Pancreas (tissue), 10 donors: ENCODE results near the gene UBAC2. TPM values are rescaled to one million over a fixed set of nuclear protein-coding genes. Genes with fewer than 3 reads are reported as not detected.

Experiments
- ATAC-seq, 4 donors: fragments of 200-7000 bp; cut with Tn5 transposase; one replicate each; pipeline versions ENCODE4 v1.8.0 to v1.9.1; 2020; ENCODE audit warnings: mild to moderate bottlenecking in 4 of 4, moderate library complexity in 4 of 4
- DNase-seq, 6 donors: peaks; one replicate each; pipeline ENCODE4 v3.0.0-alpha.2; 2020
- FAIRE-seq: peaks from 2 replicates; lab custom pipeline; 2012; peaks lifted over from hg19 to GRCh38; lab: Jason Lieb, UNC
- H3K27ac ChIP-seq, 4 donors: fragments of 200-600 bp; sonication (generic); 1 replicate in 3 of 4; 2 replicates in 1 of 4; pipeline versions ENCODE4 v1.5.0 to v1.8.0; 2020
- H3K27me3 ChIP-seq, 4 donors: fragments of 200-600 bp; one replicate each; pipeline ENCODE4 v1.8.0; 2021
- H3K36me3 ChIP-seq, 3 donors: fragments of 200-600 bp; sonication (generic) in 1 of 3; one replicate each; pipeline versions ENCODE4 v1.5.0 to v1.8.0; 2020 to 2021
- H3K4me1 ChIP-seq, 3 donors: fragments of 200-600 bp; one replicate each; pipeline ENCODE4 v1.8.0; 2021
- H3K4me3 ChIP-seq, 4 donors: fragments of 200-600 bp; sonication (generic) in 2 of 4; one replicate each; pipeline versions ENCODE4 v1.5.0 to v1.8.0; 2020 to 2021
- H3K9me3 ChIP-seq, 4 donors: fragments of 200-600 bp; one replicate each; pipeline ENCODE4 v1.8.0; 2021
- WGBS, 2 donors: extraction: QIAGEN DNeasy Blood & Tissue Kit; methylation state at CpG; one replicate each; pipeline ENCODE4 v1.1.7; 2013; 5-methylcytosine and 5-hydroxymethylcytosine counted together
- intact Hi-C, 3 donors: fragments of 100-400 bp; cut with DNase I; formaldehyde crosslinking; loops; one replicate each; pipeline versions ENCODE4 v1.11.1 to v1.14.2; 2022
- polyA plus RNA-seq, 2 donors: library from polyadenylated mRNA; stranded (reverse); fragments of 200-250 nt; gene quantifications; one replicate each; pipeline ENCODE4 v1.2.3, GENCODE V29; 2013
- total RNA-seq, 6 donors: library from RNA; stranded (reverse); fragmentation: NEBNext Ultra II Directional in 4 of 6; extraction: Animal tissue kit (Norgen Biotek cat#: 25700) in 4 of 6; gene quantifications; one replicate each; pipeline versions ENCODE4 v1.2.1 to v1.2.4, GENCODE V29; 2021 to 2023
- TF ChIP-seq, protein P1 (sequence below), 4 donors: fragments of 200-600 bp; sonication (generic) in 3 of 4; IDR thresholded peaks; one replicate each; pipeline versions ENCODE4 v1.5.0 to v1.8.0; 2021; ENCODE audit warnings: antibody characterized with exemption in 4 of 4
- donor health status: healthy with polysubstance abuse.
- donor health status: DM: no; HTN: no; CAD: no; lungs with moderate emphysema.
- donor health status: DM: no; HTN: no; CAD: no.
- donor health status: control.
- donor health status: control.
- donor health status: Bipolar disorder and iron deficiency.
- donor health status: DM: yes; HTN: yes; CAD: no.
- donor health status: DM: no; HTN: no; CAD: no.
- donor health status: DM: no; HTN: no; CAD: no.
- donor health status: DM: yes; HTN: yes; CAD: no.

Gene UBAC2
- total and polyA plus RNA-seq, 8 donors, result 17.5 to 29.5 (median 26.9) TPM

DNA sequence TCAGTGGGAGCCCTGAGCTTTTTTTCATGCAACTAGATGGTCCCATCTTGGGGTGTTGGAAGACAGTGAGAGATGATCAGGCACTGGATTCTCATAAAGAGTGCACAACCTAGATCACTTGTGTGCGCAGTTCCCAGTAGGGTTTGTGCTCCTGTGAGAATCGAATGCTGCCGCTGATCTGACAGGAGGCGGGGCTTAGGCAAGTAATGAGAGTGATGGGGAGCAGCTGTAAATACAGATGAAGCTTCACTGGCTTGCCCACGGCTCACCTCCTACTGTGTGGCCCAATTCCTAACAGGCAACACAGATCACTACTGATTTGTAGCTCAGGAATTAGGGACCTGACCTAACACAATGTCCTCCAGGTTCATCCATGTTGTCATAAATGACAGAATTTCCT, 43.6 kb upstream of the UBAC2 start:
- Histone ChIP-seq H3K36me3 (no peaks in the 10 kb centered on the region), H3K9me3 (no peaks in the 10 kb centered on the region), H3K4me1 (no peaks in the 10 kb centered on the region), H3K27ac (no peak overlapping the region), H3K27me3 (peaks cover 0 to 5% (median 0%) of the 10 kb centered on the region in 4 donors), H3K4me3 (no peak overlapping the region)
- DNase-seq (no peak), FAIRE-seq (no peak), ATAC-seq (no peak)
- WGBS, 2 donors, result 69 to 71% methylated on average over 5 of the region's 5 CpGs
- intact Hi-C loops, result no loop called here
- TF ChIP-seq, protein P1, sequence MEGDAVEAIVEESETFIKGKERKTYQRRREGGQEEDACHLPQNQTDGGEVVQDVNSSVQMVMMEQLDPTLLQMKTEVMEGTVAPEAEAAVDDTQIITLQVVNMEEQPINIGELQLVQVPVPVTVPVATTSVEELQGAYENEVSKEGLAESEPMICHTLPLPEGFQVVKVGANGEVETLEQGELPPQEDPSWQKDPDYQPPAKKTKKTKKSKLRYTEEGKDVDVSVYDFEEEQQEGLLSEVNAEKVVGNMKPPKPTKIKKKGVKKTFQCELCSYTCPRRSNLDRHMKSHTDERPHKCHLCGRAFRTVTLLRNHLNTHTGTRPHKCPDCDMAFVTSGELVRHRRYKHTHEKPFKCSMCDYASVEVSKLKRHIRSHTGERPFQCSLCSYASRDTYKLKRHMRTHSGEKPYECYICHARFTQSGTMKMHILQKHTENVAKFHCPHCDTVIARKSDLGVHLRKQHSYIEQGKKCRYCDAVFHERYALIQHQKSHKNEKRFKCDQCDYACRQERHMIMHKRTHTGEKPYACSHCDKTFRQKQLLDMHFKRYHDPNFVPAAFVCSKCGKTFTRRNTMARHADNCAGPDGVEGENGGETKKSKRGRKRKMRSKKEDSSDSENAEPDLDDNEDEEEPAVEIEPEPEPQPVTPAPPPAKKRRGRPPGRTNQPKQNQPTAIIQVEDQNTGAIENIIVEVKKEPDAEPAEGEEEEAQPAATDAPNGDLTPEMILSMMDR (IDR thresholded peaks at IDR 0.05), result no peak

DNA sequence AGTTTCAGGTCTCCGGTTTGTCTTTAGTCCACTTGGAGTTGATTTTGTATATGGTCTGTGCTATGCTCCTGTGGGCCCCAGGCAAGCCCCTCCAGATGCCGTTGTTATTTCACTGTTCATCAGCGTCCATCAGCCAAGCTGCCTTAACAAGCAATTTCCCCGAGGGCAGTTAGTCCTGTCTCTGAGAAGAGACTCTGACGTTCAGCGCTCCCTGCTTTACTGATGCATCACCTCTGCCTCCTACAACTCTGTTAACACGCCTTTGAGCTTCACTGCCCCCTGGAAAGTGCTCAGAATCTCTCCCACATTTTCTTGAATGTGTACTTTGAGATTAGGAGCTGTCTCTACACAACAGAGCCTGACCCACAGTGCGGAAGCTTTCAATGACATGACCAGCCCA, 41.8 kb upstream of the UBAC2 start:
- Histone ChIP-seq H3K4me3 (no peak overlapping the region), H3K27ac (no peak overlapping the region), H3K36me3 (no peaks in the 10 kb centered on the region), H3K9me3 (no peaks in the 10 kb centered on the region), H3K27me3 (peaks cover 0 to 6% (median 0%) of the 10 kb centered on the region in 4 donors), H3K4me1 (no peaks in the 10 kb centered on the region)
- ATAC-seq, result no peak
- intact Hi-C loops, result no loop called here
- 55 to 61% methylated on average over 8 of the region's 8 CpGs for WGBS, 2 donors
- no peak for DNase-seq
- FAIRE-seq, result no peak
- TF ChIP-seq, protein P1 (IDR thresholded peaks at IDR 0.05), result no peak

DNA sequence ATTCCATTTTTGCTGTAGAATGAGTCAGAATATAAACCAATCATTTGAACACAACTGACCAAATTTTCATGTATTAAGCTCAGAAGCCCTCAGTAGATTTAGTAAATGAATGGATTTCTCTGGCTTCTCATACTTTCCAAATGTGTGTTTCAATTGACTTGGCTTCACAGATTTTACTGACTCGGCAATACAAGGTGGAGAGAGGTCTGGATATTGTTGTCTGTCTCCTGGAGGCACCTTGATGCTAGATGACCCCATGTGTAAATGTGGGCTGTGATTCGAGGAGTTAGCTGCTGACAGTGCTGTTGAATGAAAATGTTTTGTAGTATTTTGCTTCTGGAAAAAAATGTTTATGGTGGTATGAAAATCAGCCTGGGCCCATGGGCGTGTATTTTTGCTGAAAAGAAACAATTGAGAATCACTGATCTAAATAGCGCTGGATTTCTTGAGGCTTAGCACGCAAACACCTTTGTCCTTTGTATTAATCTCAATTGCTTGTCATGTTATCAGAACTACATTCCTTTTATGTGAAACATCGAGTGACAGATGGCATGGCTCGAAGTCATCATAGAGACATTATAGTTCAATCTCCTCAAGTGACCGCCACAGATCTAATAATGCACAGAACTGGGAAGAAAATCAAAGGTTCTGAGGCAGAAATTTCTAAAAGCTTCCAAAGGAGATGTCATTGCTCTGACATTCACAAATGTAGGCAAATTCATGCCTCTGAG, 41.2 kb upstream of the UBAC2 start:
- Histone ChIP-seq H3K9me3 (no peaks in the 10 kb centered on the region), H3K27ac (no peak overlapping the region), H3K27me3 (peaks cover 0 to 6% (median 0%) of the 10 kb centered on the region in 4 donors), H3K36me3 (no peaks in the 10 kb centered on the region), H3K4me3 (no peak overlapping the region), H3K4me1 (no peaks in the 10 kb centered on the region)
- FAIRE-seq (no peak), ATAC-seq (no peak), DNase-seq (no peak)
- WGBS, 2 donors, result 34 to 39% methylated on average over 8 of the region's 8 CpGs
- TF ChIP-seq, protein P1 (IDR thresholded peaks at IDR 0.05), result no peak
- intact Hi-C loops, result no loop called here

DNA sequence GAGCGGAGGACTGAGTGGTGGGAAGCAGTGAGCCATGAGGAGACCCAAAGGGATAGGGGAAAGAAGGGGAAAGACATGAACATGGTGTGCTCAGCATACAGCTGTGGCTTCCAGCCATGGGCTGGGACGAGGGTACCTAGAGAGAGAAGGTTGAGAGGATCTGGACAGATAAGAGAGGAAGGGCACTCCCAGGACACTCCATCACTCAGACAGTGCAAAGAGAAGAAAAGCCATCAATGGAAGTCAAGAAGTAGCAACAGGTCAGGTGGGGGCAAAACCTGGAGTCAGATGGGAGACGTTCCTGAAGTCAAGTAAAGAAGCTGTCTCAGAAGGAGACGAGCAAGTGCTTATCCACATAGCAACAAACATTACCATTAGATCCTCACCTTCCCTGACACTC, 40.2 kb upstream of the UBAC2 start:
- no peaks in the 10 kb centered on the region for H3K4me1 ChIP-seq
- ATAC-seq (no peak), FAIRE-seq (no peak), DNase-seq (no peak)
- H3K9me3 ChIP-seq, result no peaks in the 10 kb centered on the region
- TF ChIP-seq, protein P1 (IDR thresholded peaks at IDR 0.05), result no peak
- 73 to 85% methylated on average over 4 of the region's 4 CpGs for WGBS, 2 donors
- intact Hi-C loops, result no loop called here
- no peaks in the 10 kb centered on the region for H3K36me3 ChIP-seq
- H3K27ac ChIP-seq, result no peak overlapping the region
- H3K4me3 ChIP-seq, result no peak overlapping the region
- peaks cover 0 to 6% (median 0%) of the 10 kb centered on the region in 4 donors for H3K27me3 ChIP-seq

DNA sequence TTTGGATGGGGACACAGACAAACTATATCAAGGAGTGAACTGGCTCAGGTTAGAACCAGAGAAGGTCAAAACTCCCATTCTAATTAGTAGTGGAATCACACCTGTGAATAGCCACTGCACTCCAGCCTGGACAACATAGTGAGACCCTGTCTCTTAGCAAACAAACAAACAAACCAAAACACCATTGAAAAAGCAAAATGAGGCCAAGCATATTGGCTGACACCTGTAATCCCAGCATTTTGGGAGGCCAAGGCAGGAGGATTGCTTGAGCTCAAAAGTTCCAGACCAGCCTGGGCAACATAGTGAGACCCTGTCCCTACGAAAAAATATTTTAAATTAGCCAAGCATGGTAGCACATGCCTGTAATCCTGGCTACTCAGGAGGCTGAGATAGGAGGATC, 39.1 kb upstream of the UBAC2 start:
- peaks cover 0 to 6% (median 0%) of the 10 kb centered on the region in 4 donors for H3K27me3 ChIP-seq
- no peak for DNase-seq
- TF ChIP-seq, protein P1 (IDR thresholded peaks at IDR 0.05), result no peak
- H3K36me3 ChIP-seq, result no peaks in the 10 kb centered on the region
- intact Hi-C loops, result no loop called here
- FAIRE-seq, result no peak
- WGBS, 2 donors, result 71 to 81% methylated on average over 1 of the region's 1 CpG
- no peaks in the 10 kb centered on the region for H3K4me1 ChIP-seq
- no peak overlapping the region for H3K27ac ChIP-seq
- no peak for ATAC-seq
- no peaks in the 10 kb centered on the region for H3K9me3 ChIP-seq
- no peak overlapping the region for H3K4me3 ChIP-seq
